Tibial artery (tissue), 4 donors: Measurements from ENCODE around the gene CCDC182.

Source experiments
- DNase-seq, 2 donors: peaks; one replicate each; pipeline ENCODE4 v3.0.0-alpha.2; 2019
- H3K27ac ChIP-seq, 2 donors: fragments of 200-600 bp; sonication (generic) in 1 of 2; 1 replicate in 1 of 2; 2 replicates in 1 of 2; pipeline ENCODE4 v1.5.1; 2018 to 2019; ENCODE audit warnings: mild to moderate bottlenecking in 1 of 2
- H3K27me3 ChIP-seq, 2 donors: fragments of 200-600 bp; sonication (generic) in 1 of 2; one replicate each; pipeline versions ENCODE4 v1.5.1 to v1.6.0; 2016 to 2019
- H3K36me3 ChIP-seq, 3 donors: fragments of 200-600 bp; sonication (generic) in 2 of 3; one replicate each; pipeline ENCODE4 v1.5.1; 2016 to 2019; ENCODE audit warnings: mild to moderate bottlenecking in 2 of 3
- H3K4me1 ChIP-seq, 4 donors: fragments of 200-600 bp; sonication (generic) in 2 of 4; 1 replicate in 3 of 4; 2 replicates in 1 of 4; pipeline ENCODE4 v1.5.1; 2016 to 2019
- H3K4me3 ChIP-seq, 2 donors: fragments of 200-600 bp; sonication (generic) in 1 of 2; 1 replicate in 1 of 2; 2 replicates in 1 of 2; pipeline ENCODE4 v1.5.1; 2018 to 2019; ENCODE audit warnings: mild to moderate bottlenecking in 2 of 2
- H3K9me3 ChIP-seq, 3 donors: fragments of 200-600 bp; sonication (generic) in 1 of 3; one replicate each; pipeline ENCODE4 v1.5.1; 2016 to 2019
- CTCF ChIP-seq, 2 experiments: fragments of 200-600 bp in 1 of 2; fragments of 450-650 bp in 1 of 2; IDR thresholded peaks; one replicate each; pipeline ENCODE4 v1.5.1; 2017 to 2019; ENCODE audit warnings: antibody characterized with exemption in 2 of 2, mild to moderate bottlenecking in 1 of 2, moderate library complexity in 1 of 2
- intact Hi-C: fragments of 100-400 bp; cut with DNase I; formaldehyde crosslinking; loops from one replicate; pipeline ENCODE4 v1.15.0; 2023; ENCODE audit warnings: low total_unique reads

Gene CCDC182

GRCh38 chr17:57722704-57723043 lies 22.4 kb downstream of the CCDC182 start:
- Histone ChIP-seq H3K27ac (no peak overlapping the region), H3K36me3 (no peaks in the 10 kb centered on the region), H3K9me3 (no peaks in the 10 kb centered on the region), H3K4me3 (no peak overlapping the region), H3K27me3 (peaks cover 0 to 6% of the 10 kb centered on the region in 2 donors), H3K4me1 (no peaks in the 10 kb centered on the region)
- no peak for TF ChIP-seq CTCF (IDR thresholded peaks at IDR 0.05)
- intact Hi-C loops, result no loop called here
- no peak for DNase-seq

- H3K4me3 ChIP-seq, result no peak overlapping the region
- peak in 1 of 2 donors; percentile 15 for DNase-seq
- no peaks in the 10 kb centered on the region for H3K9me3 ChIP-seq
- H3K27ac ChIP-seq, result no peak overlapping the region
- intact Hi-C loops, result no loop called here
- H3K27me3 ChIP-seq, result peaks cover 0 to 6% of the 10 kb centered on the region in 2 donors
- no peaks in the 10 kb centered on the region for H3K36me3 ChIP-seq
- TF ChIP-seq CTCF (IDR thresholded peaks at IDR 0.05), result no peak
- H3K4me1 ChIP-seq, result no peaks in the 10 kb centered on the region
Observed at GRCh38 chr17:57721967-57722703, 23.0 kb downstream of the CCDC182 start.

- DNase-seq, result peak in 1 of 2 donors; percentile 56
- no peak overlapping the region for H3K27ac ChIP-seq
- H3K4me3 ChIP-seq, result no peak overlapping the region
- no peaks in the 10 kb centered on the region for H3K9me3 ChIP-seq
- H3K36me3 ChIP-seq, result no peaks in the 10 kb centered on the region
- intact Hi-C loops, result no loop called here
- peaks cover 0 to 14% of the 10 kb centered on the region in 2 donors for H3K27me3 ChIP-seq
- no peaks in the 10 kb centered on the region for H3K4me1 ChIP-seq
- no peak for TF ChIP-seq CTCF (IDR thresholded peaks at IDR 0.05)
Observed at GRCh38 chr17:57720386-57721035, 24.6 kb downstream of the CCDC182 start.

- no peak for DNase-seq
- peaks cover 0 to 29% of the 10 kb centered on the region in 2 donors for H3K27me3 ChIP-seq
- H3K27ac ChIP-seq, result no peak overlapping the region
Observed at GRCh38 chr17:57718878-57719277, 26.2 kb downstream of the CCDC182 start.

GRCh38 chr17:57715981-57716380 lies 29.1 kb downstream of the CCDC182 start:
- H3K36me3 ChIP-seq, result no peaks in the 10 kb centered on the region
- no peak for TF ChIP-seq CTCF (IDR thresholded peaks at IDR 0.05)
- intact Hi-C loops, result no loop called here

More at GRCh38 chr17:57718878-57719277, 26.2 kb downstream of the CCDC182 start:
- TF ChIP-seq CTCF (IDR thresholded peaks at IDR 0.05), result no peak
- Histone ChIP-seq H3K9me3 (no peaks in the 10 kb centered on the region), H3K36me3 (no peaks in the 10 kb centered on the region), H3K4me3 (no peak overlapping the region), H3K4me1 (no peaks in the 10 kb centered on the region)
- intact Hi-C loops, result no loop called here

More at GRCh38 chr17:57715981-57716380, 29.1 kb downstream of the CCDC182 start:
- no peak for DNase-seq
- H3K27me3 ChIP-seq, result peaks cover 0 to 30% of the 10 kb centered on the region in 2 donors
- H3K4me1 ChIP-seq, result no peaks in the 10 kb centered on the region
- no peak overlapping the region for H3K4me3 ChIP-seq
- no peak overlapping the region for H3K27ac ChIP-seq
- H3K9me3 ChIP-seq, result no peaks in the 10 kb centered on the region
